Parathyroid adenoma (tissue), 2 donors: Measurements from ENCODE around the gene CLECL1.

Source experiments
- H2AFZ ChIP-seq: fragments of 300-600 bp; sonication (generic); one replicate; pipeline ENCODE4 v1.7.0; 2017; ENCODE audit warnings: antibody characterized with exemption, mild to moderate bottlenecking
- H3K27ac ChIP-seq: fragments of 300-600 bp; sonication (generic); one replicate; pipeline ENCODE4 v1.7.0; 2017
- H3K27me3 ChIP-seq: fragments of 300-600 bp; sonication (generic); one replicate; pipeline ENCODE4 v1.7.0; 2017; ENCODE audit warnings: low read length; ENCODE audit not compliant: control insufficient read depth, insufficient read depth
- H3K36me3 ChIP-seq: fragments of 300-600 bp; sonication (generic); one replicate; pipeline ENCODE4 v1.7.0; 2017; ENCODE audit warnings: low read length; ENCODE audit not compliant: control insufficient read depth, insufficient read depth
- H3K4me1 ChIP-seq: fragments of 300-600 bp; sonication (generic); one replicate; pipeline ENCODE4 v1.7.0; 2017; ENCODE audit warnings: control low read depth
- H3K4me2 ChIP-seq: fragments of 300-600 bp; sonication (generic); one replicate; pipeline ENCODE4 v1.7.0; 2017; ENCODE audit warnings: low read length
- H3K4me3 ChIP-seq: fragments of 300-600 bp; sonication (generic); one replicate; pipeline ENCODE4 v1.7.0; 2017; ENCODE audit warnings: low read depth, low read length
- H3K79me2 ChIP-seq: fragments of 300-600 bp; sonication (generic); one replicate; pipeline ENCODE4 v1.7.0; 2017; ENCODE audit warnings: control low read depth
- H3K9ac ChIP-seq: fragments of 300-600 bp; sonication (generic); one replicate; pipeline ENCODE4 v1.7.0; 2017; ENCODE audit warnings: mild to moderate bottlenecking
- H3K9me3 ChIP-seq: fragments of 300-600 bp; sonication (generic); one replicate; pipeline ENCODE4 v1.7.0; 2017; ENCODE audit warnings: low read length; ENCODE audit not compliant: control insufficient read depth
- CTCF ChIP-seq: fragments of 300-600 bp; sonication (generic); IDR thresholded peaks from one replicate; pipeline ENCODE4 v1.7.0; 2017; ENCODE audit warnings: antibody characterized with exemption, mild to moderate bottlenecking
- donor health status: primary hyperparathyroidism.

CLECL1 gene

DNA sequence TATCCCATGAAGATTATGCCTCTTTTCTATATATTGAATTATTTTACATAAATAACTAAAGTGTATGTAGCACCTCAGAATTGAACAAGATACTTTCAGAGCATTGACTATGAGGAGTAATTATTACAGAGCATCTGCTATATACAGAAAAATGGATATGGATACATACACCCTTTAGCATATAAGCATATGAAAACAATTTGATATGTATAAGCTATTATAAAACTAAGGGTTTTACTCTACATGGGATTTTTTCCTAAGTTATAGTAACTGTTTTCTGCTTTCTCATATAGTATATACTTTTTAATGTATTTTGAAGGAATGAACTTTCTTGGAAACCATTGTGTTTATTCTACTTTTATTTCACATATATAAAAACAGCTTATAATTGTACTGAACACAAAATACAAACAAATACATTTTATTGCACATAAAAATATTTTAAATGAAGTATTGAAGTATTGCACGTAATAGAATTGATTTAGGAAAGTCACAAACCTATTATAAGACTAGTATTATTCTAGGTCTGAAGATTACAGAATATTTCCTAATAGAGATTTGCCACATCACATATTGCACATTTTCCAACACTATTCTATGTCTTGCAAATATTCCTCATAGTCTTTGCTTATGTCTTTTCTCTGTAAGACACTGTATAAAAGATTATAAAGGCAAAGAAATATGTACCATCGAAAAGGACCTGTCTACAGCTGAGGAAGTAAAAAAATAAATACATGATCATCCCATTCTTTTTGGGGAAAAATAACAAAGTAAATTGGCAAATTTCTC, 19.4 kb upstream of the CLECL1 start:
- Histone ChIP-seq H3K4me2 (no peak overlapping the region), H3K9ac (no peak overlapping the region), H3K36me3 (no peaks in the 10 kb centered on the region), H3K79me2 (no peaks in the 10 kb centered on the region), H3K4me3 (no peak overlapping the region), H3K9me3 (no peaks in the 10 kb centered on the region), H3K27ac (no peak overlapping the region), H3K4me1 (no peaks in the 10 kb centered on the region), H2AFZ (no peak overlapping the region), H3K27me3 (no peaks in the 10 kb centered on the region)
- TF ChIP-seq CTCF, result no peak

- H3K4me3 ChIP-seq, result no peak overlapping the region
- no peak overlapping the region for H3K4me2 ChIP-seq
- H3K36me3 ChIP-seq, result no peaks in the 10 kb centered on the region
- no peak overlapping the region for H2AFZ ChIP-seq
- no peaks in the 10 kb centered on the region for H3K9me3 ChIP-seq
- H3K27me3 ChIP-seq, result no peaks in the 10 kb centered on the region
- no peak overlapping the region for H3K9ac ChIP-seq
- H3K27ac ChIP-seq, result no peak overlapping the region
- H3K79me2 ChIP-seq, result no peaks in the 10 kb centered on the region
- no peaks in the 10 kb centered on the region for H3K4me1 ChIP-seq
- TF ChIP-seq CTCF, result no peak
Measured at GRCh38 chr12:9751204-9752144, 18.6 kb upstream of the CLECL1 start.

DNA sequence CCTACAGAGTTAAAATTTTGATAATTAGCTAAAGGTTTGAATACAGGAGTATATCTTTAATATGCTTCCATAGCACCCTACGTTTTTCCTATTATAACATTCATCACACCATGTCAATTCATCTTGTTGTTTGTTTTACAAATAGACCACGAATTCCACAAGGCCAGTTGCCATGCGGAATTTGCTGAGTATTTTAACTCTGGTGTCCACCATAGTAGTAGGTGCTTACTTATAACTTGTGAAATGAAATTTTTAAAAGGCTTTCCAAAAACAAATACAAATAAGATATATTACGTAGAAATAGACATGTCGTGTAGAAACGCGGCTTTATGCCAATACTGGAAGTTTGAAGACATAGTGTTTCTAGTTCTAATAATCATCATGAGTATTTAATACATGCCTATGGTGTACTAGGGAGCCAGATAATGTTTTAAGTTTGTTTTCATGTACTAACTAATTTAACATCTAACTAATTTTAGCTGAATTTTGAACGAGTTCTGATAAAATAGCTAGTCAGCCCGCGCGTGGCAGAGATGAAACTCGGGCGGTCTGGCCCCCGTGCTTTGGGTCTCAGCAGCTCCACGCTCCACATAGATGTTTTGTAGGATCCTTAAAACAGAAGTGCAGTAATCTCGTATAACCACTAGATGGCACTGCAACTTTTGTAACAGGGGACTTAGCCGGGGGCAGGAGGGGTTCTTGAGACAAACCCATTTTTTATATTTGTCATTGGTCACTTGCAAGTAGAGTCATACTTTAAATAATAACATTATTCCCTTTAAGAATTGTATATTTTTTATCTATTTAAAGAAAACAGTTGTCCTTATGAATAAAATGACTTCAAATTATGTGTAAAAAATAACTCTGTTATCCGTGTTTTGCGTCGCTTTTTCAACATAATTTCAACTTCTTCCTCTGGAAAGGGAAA, 17.6 kb upstream of the CLECL1 start:
- Histone ChIP-seq H3K36me3 (no peaks in the 10 kb centered on the region), H3K9me3 (no peaks in the 10 kb centered on the region), H3K4me3 (no peak overlapping the region), H3K4me2 (peak overlapping the region; percentile 50), H3K79me2 (no peaks in the 10 kb centered on the region), H3K4me1 (no peaks in the 10 kb centered on the region), H2AFZ (no peak overlapping the region), H3K27me3 (no peaks in the 10 kb centered on the region), H3K27ac (no peak overlapping the region), H3K9ac (no peak overlapping the region)
- peak; percentile 82 for TF ChIP-seq CTCF

DNA sequence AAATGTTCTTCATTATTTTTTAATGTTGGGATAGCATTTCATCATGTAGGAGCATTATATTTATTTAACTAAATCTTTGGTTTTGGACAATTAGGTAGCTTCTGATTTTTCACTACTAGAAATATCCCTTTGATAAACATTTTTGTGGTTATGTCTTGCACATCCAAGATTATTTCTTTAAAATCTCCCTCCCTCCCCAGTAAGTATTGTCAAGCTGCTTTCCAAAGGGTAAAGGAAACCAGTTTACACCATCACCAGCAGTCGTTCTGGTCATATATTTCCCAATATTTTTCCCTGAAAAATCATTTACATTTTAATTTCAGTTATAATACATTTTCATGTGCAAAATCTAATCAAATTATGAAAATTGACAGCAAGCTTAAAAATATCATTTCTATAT, 16.7 kb upstream of the CLECL1 start:
- no peak overlapping the region for H2AFZ ChIP-seq
- no peak overlapping the region for H3K4me2 ChIP-seq
- H3K9me3 ChIP-seq, result no peaks in the 10 kb centered on the region
- no peak for TF ChIP-seq CTCF
- H3K36me3 ChIP-seq, result no peaks in the 10 kb centered on the region
- no peak overlapping the region for H3K27ac ChIP-seq
- no peak overlapping the region for H3K4me3 ChIP-seq
- H3K79me2 ChIP-seq, result no peaks in the 10 kb centered on the region
- H3K27me3 ChIP-seq, result no peaks in the 10 kb centered on the region
- H3K9ac ChIP-seq, result no peak overlapping the region
- no peaks in the 10 kb centered on the region for H3K4me1 ChIP-seq
